Measurements from ENCODE around the gene TAF4B.

Gene TAF4B

DNA sequence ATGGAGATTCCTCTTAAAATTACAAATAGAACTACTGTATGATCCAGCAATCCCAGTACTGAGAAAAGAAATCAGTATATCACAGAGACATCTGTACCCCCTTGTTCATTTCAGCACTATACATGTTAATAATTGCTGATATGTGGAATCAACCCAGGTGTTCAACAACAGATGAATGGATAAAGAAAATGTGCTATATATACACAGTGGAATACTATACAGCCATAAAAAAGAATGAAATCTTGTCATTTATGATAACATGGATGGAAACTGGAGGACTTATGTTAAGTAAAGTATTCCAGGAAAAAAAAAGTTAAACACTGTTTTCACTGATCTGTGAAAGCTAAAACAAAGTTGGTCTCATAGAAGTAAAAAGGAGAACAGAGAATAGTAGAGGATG is 124.7 kb downstream of the TAF4B start:
- H3K27ac ChIP-seq (ENCODE audit: low read length, poor library complexity, severe bottlenecking): no peak overlapping the region
- no peak overlapping the region for H4K91ac ChIP-seq (ENCODE audit: low read length)
- no peak overlapping the region for H2AFZ ChIP-seq (ENCODE audit: low read depth, low read length)
- no peak overlapping the region for H3K4ac ChIP-seq (ENCODE audit: low read depth in 1 of 2, low read length in 2 of 2)
- H3K79me1 ChIP-seq (replicated peaks; ENCODE audit: low read length, poor library complexity, severe bottlenecking): no peaks in the 10 kb centered on the region
- no peak overlapping the region for H2BK120ac ChIP-seq (ENCODE audit: low read depth, low read length)
- no peak overlapping the region for H3K23ac ChIP-seq (ENCODE audit: low read length in 2 of 2)
- no peak overlapping the region for H3K9ac ChIP-seq (ENCODE audit: low read length)
- no peak overlapping the region for H2BK12ac ChIP-seq (ENCODE audit: low read length in 2 of 2)
- no peak overlapping the region for H3K18ac ChIP-seq (ENCODE audit: low read depth in 1 of 2, low read length in 2 of 2)
- no peak overlapping the region for H2BK5ac ChIP-seq (ENCODE audit: low read depth, low read length, poor library complexity, severe bottlenecking)
- H2AK5ac ChIP-seq (ENCODE audit: low read length, severe bottlenecking): no peak overlapping the region
- no peak overlapping the region for H3K14ac ChIP-seq (ENCODE audit: low read length in 2 of 2)
- no peaks in the 10 kb centered on the region for H3K27me3 ChIP-seq (ENCODE audit: control insufficient read depth in 1 of 2, insufficient read depth in 1 of 2, low read length in 2 of 2)
- H3K4me3 ChIP-seq (ENCODE audit: insufficient read depth in 1 of 2, low read depth in 1 of 2, low read length in 2 of 2): no peak overlapping the region
- no peak for DNase-seq
- H3K9me3 ChIP-seq (ENCODE audit: control insufficient read depth, low read length): peaks cover 27% of the 10 kb centered on the region
- H3K4me2 ChIP-seq (ENCODE audit: low read length, poor library complexity, severe bottlenecking): no peak overlapping the region
- H3K4me1 ChIP-seq (ENCODE audit: control insufficient read depth, insufficient read depth, low read depth, low read length): no peaks in the 10 kb centered on the region
- H4K8ac ChIP-seq (ENCODE audit: low read length): no peak overlapping the region
- no peak overlapping the region for H2BK15ac ChIP-seq (ENCODE audit: low read depth, poor library complexity, severe bottlenecking)
- H3K36me3 ChIP-seq (ENCODE audit: control insufficient read depth in 1 of 2, insufficient read depth in 2 of 2, low read depth in 1 of 2, low read length in 2 of 2): no peaks in the 10 kb centered on the region

DNA sequence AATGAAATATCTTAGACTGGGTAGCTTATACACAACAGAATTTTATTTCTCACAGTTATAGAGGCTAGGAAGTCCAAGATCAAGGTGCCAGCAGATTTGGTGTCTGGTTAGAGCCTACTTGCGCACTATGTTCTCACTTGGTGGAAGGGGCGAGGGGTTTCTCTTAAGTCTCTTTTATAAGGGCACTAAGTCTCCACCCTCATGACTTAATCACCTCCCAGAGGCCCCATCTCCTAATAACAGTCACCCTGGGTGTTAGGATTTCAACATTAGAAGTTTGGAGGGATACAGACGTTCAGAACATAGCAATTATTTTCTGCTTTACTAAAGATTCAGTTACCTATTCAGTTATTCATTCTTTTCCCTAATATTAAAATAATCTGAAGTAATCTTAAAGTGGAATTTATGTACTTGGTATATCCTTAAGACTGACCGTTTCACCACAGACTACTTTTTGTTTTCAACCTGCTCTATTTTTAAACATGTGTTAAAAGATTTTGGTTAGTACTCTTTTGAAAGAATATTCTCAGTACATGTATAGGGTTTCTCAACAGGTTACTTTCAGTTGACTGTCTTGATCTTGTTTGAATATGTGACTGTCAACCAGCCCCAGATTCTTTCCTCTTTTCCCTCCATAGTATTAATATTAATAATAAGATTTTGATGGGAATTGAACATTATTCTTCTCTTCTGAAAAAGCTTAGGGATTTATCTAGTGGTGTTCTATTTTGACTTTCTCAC is 130.0 kb downstream of the TAF4B start:
- no peak overlapping the region for H3K4me2 ChIP-seq (ENCODE audit: low read length, poor library complexity, severe bottlenecking)
- H3K9ac ChIP-seq (ENCODE audit: low read length): no peak overlapping the region
- H4K91ac ChIP-seq (ENCODE audit: low read length): no peak overlapping the region
- H2BK5ac ChIP-seq (ENCODE audit: low read depth, low read length, poor library complexity, severe bottlenecking): no peak overlapping the region
- H2BK120ac ChIP-seq (ENCODE audit: low read depth, low read length): no peak overlapping the region
- no peak overlapping the region for H2AK5ac ChIP-seq (ENCODE audit: low read length, severe bottlenecking)
- no peak overlapping the region for H4K8ac ChIP-seq (ENCODE audit: low read length)
- no peak overlapping the region for H2BK12ac ChIP-seq (ENCODE audit: low read length in 2 of 2)
- no peak overlapping the region for H2AFZ ChIP-seq (ENCODE audit: low read depth, low read length)
- no peaks in the 10 kb centered on the region for H3K9me3 ChIP-seq (ENCODE audit: control insufficient read depth, low read length)
- H3K18ac ChIP-seq (ENCODE audit: low read depth in 1 of 2, low read length in 2 of 2): no peak overlapping the region
- no peak overlapping the region for H3K14ac ChIP-seq (ENCODE audit: low read length in 2 of 2)
- no peak for DNase-seq
- H3K4me1 ChIP-seq (ENCODE audit: control insufficient read depth, insufficient read depth, low read depth, low read length): no peaks in the 10 kb centered on the region
- H3K23ac ChIP-seq (ENCODE audit: low read length in 2 of 2): no peak overlapping the region
- H3K36me3 ChIP-seq (ENCODE audit: control insufficient read depth in 1 of 2, insufficient read depth in 2 of 2, low read depth in 1 of 2, low read length in 2 of 2): no peaks in the 10 kb centered on the region
- no peak overlapping the region for H3K4ac ChIP-seq (ENCODE audit: low read depth in 1 of 2, low read length in 2 of 2)
- no peak overlapping the region for H2BK15ac ChIP-seq (ENCODE audit: low read depth, poor library complexity, severe bottlenecking)
- no peaks in the 10 kb centered on the region for H3K27me3 ChIP-seq (ENCODE audit: control insufficient read depth in 1 of 2, insufficient read depth in 1 of 2, low read length in 2 of 2)
- no peaks in the 10 kb centered on the region for H3K79me1 ChIP-seq (replicated peaks; ENCODE audit: low read length, poor library complexity, severe bottlenecking)
- no peak overlapping the region for H3K4me3 ChIP-seq (ENCODE audit: insufficient read depth in 1 of 2, low read depth in 1 of 2, low read length in 2 of 2)
- no CpG with 5 or more reads among the region's 4 CpGs for WGBS
- no peak overlapping the region for H3K27ac ChIP-seq (ENCODE audit: low read length, poor library complexity, severe bottlenecking)

GRCh38 chr18:26357960-26358359 is 131.7 kb downstream of the TAF4B start:
- no peak overlapping the region for H3K23ac ChIP-seq (ENCODE audit: low read length in 2 of 2)
- H3K9ac ChIP-seq (ENCODE audit: low read length): no peak overlapping the region
- no peak overlapping the region for H2BK5ac ChIP-seq (ENCODE audit: low read depth, low read length, poor library complexity, severe bottlenecking)
- H2BK120ac ChIP-seq (ENCODE audit: low read depth, low read length): no peak overlapping the region
- DNase-seq: no peak
- H3K36me3 ChIP-seq (ENCODE audit: control insufficient read depth in 1 of 2, insufficient read depth in 2 of 2, low read depth in 1 of 2, low read length in 2 of 2): no peaks in the 10 kb centered on the region
- no peak overlapping the region for H3K14ac ChIP-seq (ENCODE audit: low read length in 2 of 2)
- H3K4me3 ChIP-seq (ENCODE audit: insufficient read depth in 1 of 2, low read depth in 1 of 2, low read length in 2 of 2): no peak overlapping the region
- no peak overlapping the region for H4K91ac ChIP-seq (ENCODE audit: low read length)
- no peak overlapping the region for H4K8ac ChIP-seq (ENCODE audit: low read length)
- H3K27ac ChIP-seq (ENCODE audit: low read length, poor library complexity, severe bottlenecking): no peak overlapping the region
- H3K18ac ChIP-seq (ENCODE audit: low read depth in 1 of 2, low read length in 2 of 2): no peak overlapping the region
- no peaks in the 10 kb centered on the region for H3K27me3 ChIP-seq (ENCODE audit: control insufficient read depth in 1 of 2, insufficient read depth in 1 of 2, low read length in 2 of 2)
- no peak overlapping the region for H3K4ac ChIP-seq (ENCODE audit: low read depth in 1 of 2, low read length in 2 of 2)
- H3K79me1 ChIP-seq (replicated peaks; ENCODE audit: low read length, poor library complexity, severe bottlenecking): no peaks in the 10 kb centered on the region
- H2AFZ ChIP-seq (ENCODE audit: low read depth, low read length): no peak overlapping the region
- H2BK15ac ChIP-seq (ENCODE audit: low read depth, poor library complexity, severe bottlenecking): no peak overlapping the region
- H2BK12ac ChIP-seq (ENCODE audit: low read length in 2 of 2): no peak overlapping the region
- 100% methylated on average over 1 of the region's 1 CpG for WGBS
- H3K4me2 ChIP-seq (ENCODE audit: low read length, poor library complexity, severe bottlenecking): no peak overlapping the region
- H2AK5ac ChIP-seq (ENCODE audit: low read length, severe bottlenecking): no peak overlapping the region
- no peaks in the 10 kb centered on the region for H3K4me1 ChIP-seq (ENCODE audit: control insufficient read depth, insufficient read depth, low read depth, low read length)
- H3K9me3 ChIP-seq (ENCODE audit: control insufficient read depth, low read length): no peaks in the 10 kb centered on the region

GRCh38 chr18:26362021-26362420 is 135.8 kb downstream of the TAF4B start:
- H2BK12ac ChIP-seq (ENCODE audit: low read length in 2 of 2): no peak overlapping the region
- H3K9me3 ChIP-seq (ENCODE audit: control insufficient read depth, low read length): no peaks in the 10 kb centered on the region
- H3K9ac ChIP-seq (ENCODE audit: low read length): no peak overlapping the region
- no peak overlapping the region for H2BK120ac ChIP-seq (ENCODE audit: low read depth, low read length)
- H3K23ac ChIP-seq (ENCODE audit: low read length in 2 of 2): no peak overlapping the region
- H3K4me3 ChIP-seq (ENCODE audit: insufficient read depth in 1 of 2, low read depth in 1 of 2, low read length in 2 of 2): no peak overlapping the region
- no peak overlapping the region for H2AFZ ChIP-seq (ENCODE audit: low read depth, low read length)
- no peak overlapping the region for H3K4me2 ChIP-seq (ENCODE audit: low read length, poor library complexity, severe bottlenecking)
- H3K27me3 ChIP-seq (ENCODE audit: control insufficient read depth in 1 of 2, insufficient read depth in 1 of 2, low read length in 2 of 2): no peaks in the 10 kb centered on the region
- DNase-seq: no peak
- H2AK5ac ChIP-seq (ENCODE audit: low read length, severe bottlenecking): no peak overlapping the region
- H3K14ac ChIP-seq (ENCODE audit: low read length in 2 of 2): no peak overlapping the region
- no peaks in the 10 kb centered on the region for H3K36me3 ChIP-seq (ENCODE audit: control insufficient read depth in 1 of 2, insufficient read depth in 2 of 2, low read depth in 1 of 2, low read length in 2 of 2)
- no peak overlapping the region for H4K91ac ChIP-seq (ENCODE audit: low read length)
- no peak overlapping the region for H2BK15ac ChIP-seq (ENCODE audit: low read depth, poor library complexity, severe bottlenecking)
- H3K27ac ChIP-seq (ENCODE audit: low read length, poor library complexity, severe bottlenecking): no peak overlapping the region
- H3K4me1 ChIP-seq (ENCODE audit: control insufficient read depth, insufficient read depth, low read depth, low read length): no peaks in the 10 kb centered on the region
- no peak overlapping the region for H3K4ac ChIP-seq (ENCODE audit: low read depth in 1 of 2, low read length in 2 of 2)
- no peak overlapping the region for H4K8ac ChIP-seq (ENCODE audit: low read length)
- H3K79me1 ChIP-seq (replicated peaks; ENCODE audit: low read length, poor library complexity, severe bottlenecking): no peaks in the 10 kb centered on the region
- H3K18ac ChIP-seq (ENCODE audit: low read depth in 1 of 2, low read length in 2 of 2): no peak overlapping the region
- H2BK5ac ChIP-seq (ENCODE audit: low read depth, low read length, poor library complexity, severe bottlenecking): no peak overlapping the region
